ENCODE data around the gene ZCCHC12.

The ZCCHC12 gene

DNA sequence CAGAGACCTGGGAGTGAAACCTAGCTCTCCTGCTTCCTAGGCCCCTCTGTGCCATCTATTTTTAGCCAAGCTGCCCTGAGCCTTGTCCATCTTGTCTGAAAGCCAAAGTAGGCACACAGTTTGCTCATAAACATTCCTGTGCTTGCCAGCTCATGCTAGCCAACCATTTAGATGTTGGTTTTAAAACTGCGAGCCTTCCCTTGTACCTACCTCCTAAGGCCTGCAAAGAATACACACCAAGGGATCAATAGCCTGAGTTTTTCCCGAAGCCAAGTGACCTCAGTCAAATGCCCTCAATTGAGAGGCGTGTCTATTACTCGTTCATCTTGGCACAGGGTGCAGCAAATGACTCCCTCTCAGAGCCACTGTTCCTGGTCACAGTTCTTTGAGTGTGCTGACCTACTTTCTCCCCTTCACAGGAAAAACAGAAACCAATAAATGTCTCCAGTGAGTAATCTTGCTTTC is 48.5 kb downstream of the ZCCHC12 start:
- DNase-seq: no peak

All from NCI-H2081 treated with DMSO at 0.1 percent for 48 hours (cell line).